Chondrocyte (in vitro differentiated cells): ENCODE measurements around the gene CNNM2. TPM values are rescaled to one million over a fixed set of nuclear protein-coding genes. Genes with fewer than 3 reads are reported as not detected.

ENCODE experiments used
- DNase-seq: peaks from one replicate; pipeline ENCODE4 v3.0.0; 2021; ENCODE audit warnings: mixed read lengths, low spot score
- H3K27ac Mint-ChIP-seq: one replicate; pipeline ENCODE4 v1.8.0; 2021; ENCODE audit warnings: mild to moderate bottlenecking, moderate library complexity, mixed read lengths; ENCODE audit not compliant: unreplicated experiment
- H3K27me3 Mint-ChIP-seq: 2 replicates; pipeline ENCODE4 v1.8.0; 2021; ENCODE audit warnings: low read depth, mixed read lengths
- H3K36me3 Mint-ChIP-seq: 2 replicates; pipeline ENCODE4 v1.8.0; 2021; ENCODE audit warnings: low read depth, mixed read lengths
- H3K4me1 Mint-ChIP-seq: 2 replicates; pipeline ENCODE4 v1.8.0; 2021; ENCODE audit warnings: low read depth, mild to moderate bottlenecking, mixed read lengths
- H3K4me3 Mint-ChIP-seq: one replicate; pipeline ENCODE4 v1.8.0; 2021; ENCODE audit warnings: mild to moderate bottlenecking, moderate library complexity, mixed read lengths; ENCODE audit not compliant: unreplicated experiment
- H3K9me3 Mint-ChIP-seq: 2 replicates; pipeline ENCODE4 v1.8.0; 2021; ENCODE audit warnings: low read depth, mixed read lengths
- total RNA-seq: library from RNA; stranded (reverse); gene quantifications from 3 replicates; pipeline ENCODE4 v1.2.1, GENCODE V29; 2021
- TF ChIP-seq, protein P1 (sequence below): fragments of 200-600 bp; sonication (generic); IDR thresholded peaks from 2 replicates; pipeline ENCODE4 v1.5.0; 2021; ENCODE audit warnings: antibody characterized with exemption, mild to moderate bottlenecking, moderate library complexity

Gene CNNM2
- total RNA-seq, 1 donor from 2014 or later, result 36.8 TPM

DNA sequence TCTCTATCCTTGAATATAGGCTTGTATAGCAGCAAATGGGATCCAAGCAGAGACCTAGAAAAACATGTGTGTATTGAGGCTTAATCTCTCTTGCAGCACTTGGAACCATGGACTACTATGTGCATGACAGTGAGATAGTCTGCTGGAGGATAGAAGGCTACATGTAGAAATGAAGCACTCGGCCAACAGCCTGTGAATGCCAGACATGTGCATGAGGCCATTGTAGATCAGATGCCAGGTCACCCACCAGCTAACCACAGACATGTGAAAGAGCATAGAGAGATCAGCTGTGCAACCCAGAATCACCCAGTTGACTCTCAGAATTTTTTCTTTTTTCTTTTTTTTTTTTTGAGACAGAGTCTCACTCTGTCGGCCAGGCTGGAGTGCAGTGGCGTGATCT is 184.1 kb downstream of the CNNM2 start:
- no peak overlapping the region for H3K4me3 Mint-ChIP-seq
- H3K27me3 Mint-ChIP-seq, result no peaks in the 10 kb centered on the region
- H3K4me1 Mint-ChIP-seq, result peaks cover 8% of the 10 kb centered on the region
- H3K9me3 Mint-ChIP-seq, result no peaks in the 10 kb centered on the region
- peaks cover 23% of the 10 kb centered on the region for H3K36me3 Mint-ChIP-seq
- peak overlapping the region; percentile 4 for H3K27ac Mint-ChIP-seq
- TF ChIP-seq, protein P1, sequence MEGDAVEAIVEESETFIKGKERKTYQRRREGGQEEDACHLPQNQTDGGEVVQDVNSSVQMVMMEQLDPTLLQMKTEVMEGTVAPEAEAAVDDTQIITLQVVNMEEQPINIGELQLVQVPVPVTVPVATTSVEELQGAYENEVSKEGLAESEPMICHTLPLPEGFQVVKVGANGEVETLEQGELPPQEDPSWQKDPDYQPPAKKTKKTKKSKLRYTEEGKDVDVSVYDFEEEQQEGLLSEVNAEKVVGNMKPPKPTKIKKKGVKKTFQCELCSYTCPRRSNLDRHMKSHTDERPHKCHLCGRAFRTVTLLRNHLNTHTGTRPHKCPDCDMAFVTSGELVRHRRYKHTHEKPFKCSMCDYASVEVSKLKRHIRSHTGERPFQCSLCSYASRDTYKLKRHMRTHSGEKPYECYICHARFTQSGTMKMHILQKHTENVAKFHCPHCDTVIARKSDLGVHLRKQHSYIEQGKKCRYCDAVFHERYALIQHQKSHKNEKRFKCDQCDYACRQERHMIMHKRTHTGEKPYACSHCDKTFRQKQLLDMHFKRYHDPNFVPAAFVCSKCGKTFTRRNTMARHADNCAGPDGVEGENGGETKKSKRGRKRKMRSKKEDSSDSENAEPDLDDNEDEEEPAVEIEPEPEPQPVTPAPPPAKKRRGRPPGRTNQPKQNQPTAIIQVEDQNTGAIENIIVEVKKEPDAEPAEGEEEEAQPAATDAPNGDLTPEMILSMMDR, result no peak
- no peak for DNase-seq

GRCh38 chr10:103103989-103104388 is 185.9 kb downstream of the CNNM2 start:
- TF ChIP-seq, protein P1, result no peak
- DNase-seq, result no peak
- Mint-ChIP-seq H3K27ac (no peak overlapping the region), H3K36me3 (peaks cover 19% of the 10 kb centered on the region), H3K4me3 (no peak overlapping the region), H3K4me1 (peaks cover 18% of the 10 kb centered on the region), H3K27me3 (no peaks in the 10 kb centered on the region), H3K9me3 (no peaks in the 10 kb centered on the region)

- Mint-ChIP-seq H3K27me3 (no peaks in the 10 kb centered on the region), H3K36me3 (peaks cover 19% of the 10 kb centered on the region), H3K27ac (no peak overlapping the region), H3K9me3 (no peaks in the 10 kb centered on the region), H3K4me1 (peaks cover 22% of the 10 kb centered on the region), H3K4me3 (no peak overlapping the region)
- DNase-seq, result no peak
- TF ChIP-seq, protein P1, result no peak
These were observed 186.6 kb downstream of the CNNM2 start for GRCh38 chr10:103104721-103105120.

DNA sequence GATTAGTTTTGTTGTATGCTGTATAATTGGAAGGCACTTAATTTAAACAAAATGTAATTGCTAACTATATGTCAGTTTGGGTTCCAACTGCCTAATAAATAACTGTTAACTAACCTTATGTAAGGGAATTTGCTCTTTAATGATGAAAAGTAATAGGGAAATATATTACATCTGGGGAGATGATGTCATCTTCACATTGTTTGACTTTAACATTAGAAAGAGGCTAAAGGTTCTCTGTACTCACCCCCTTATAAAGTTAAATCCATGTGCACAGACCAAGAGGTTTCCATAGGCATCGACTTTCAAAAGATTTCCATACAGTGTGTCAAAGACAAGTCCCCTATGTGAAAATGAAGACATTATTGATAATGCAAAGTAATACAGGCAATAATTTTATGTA is 187.4 kb downstream of the CNNM2 start:
- Mint-ChIP-seq H3K36me3 (peaks cover 17% of the 10 kb centered on the region), H3K9me3 (no peaks in the 10 kb centered on the region), H3K27ac (no peak overlapping the region), H3K27me3 (no peaks in the 10 kb centered on the region), H3K4me1 (peaks cover 24% of the 10 kb centered on the region), H3K4me3 (no peak overlapping the region)
- TF ChIP-seq, protein P1, result no peak
- DNase-seq, result no peak

GRCh38 chr10:103106539-103106938 is 188.4 kb downstream of the CNNM2 start:
- Mint-ChIP-seq H3K36me3 (peaks cover 15% of the 10 kb centered on the region), H3K27ac (no peak overlapping the region), H3K27me3 (no peaks in the 10 kb centered on the region), H3K4me1 (peaks cover 34% of the 10 kb centered on the region), H3K4me3 (no peak overlapping the region), H3K9me3 (no peaks in the 10 kb centered on the region)
- TF ChIP-seq, protein P1, result no peak
- no peak for DNase-seq
